Stimulated activated CD8-positive, alpha-beta memory T cell treated with anti-CD3 and anti-CD28 coated beads, Interleukin-2, amount 100 ng/mL, for 1 hour (primary cell): ENCODE measurements around the gene GLI3.

ENCODE experiments used
- DNase-seq, 2 donors: peaks; one replicate each; pipeline ENCODE4 v3.0.0-alpha.2; 2020; ENCODE audit warnings: low read depth in 2 of 2

Gene GLI3

DNA sequence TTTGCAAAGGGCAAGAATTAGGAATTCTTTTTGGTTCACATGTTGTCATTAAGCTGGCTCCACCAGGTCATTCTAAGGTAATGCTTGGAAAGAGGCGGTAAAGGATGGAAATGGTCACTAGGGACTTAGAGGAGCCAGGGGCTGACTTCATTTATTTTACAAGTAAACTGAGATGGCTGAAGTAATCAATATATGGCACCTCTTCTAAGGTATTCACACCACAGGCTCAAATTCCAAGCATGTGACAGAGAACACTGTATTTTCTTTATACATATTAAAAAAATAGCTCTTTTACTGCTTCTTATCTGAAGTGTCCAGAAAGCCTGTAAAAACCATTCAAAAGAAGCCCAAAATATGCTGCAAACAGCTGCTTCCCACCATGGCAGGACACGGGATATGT, 239.0 kb downstream of the GLI3 start:
- DNase-seq, result no peak

DNA sequence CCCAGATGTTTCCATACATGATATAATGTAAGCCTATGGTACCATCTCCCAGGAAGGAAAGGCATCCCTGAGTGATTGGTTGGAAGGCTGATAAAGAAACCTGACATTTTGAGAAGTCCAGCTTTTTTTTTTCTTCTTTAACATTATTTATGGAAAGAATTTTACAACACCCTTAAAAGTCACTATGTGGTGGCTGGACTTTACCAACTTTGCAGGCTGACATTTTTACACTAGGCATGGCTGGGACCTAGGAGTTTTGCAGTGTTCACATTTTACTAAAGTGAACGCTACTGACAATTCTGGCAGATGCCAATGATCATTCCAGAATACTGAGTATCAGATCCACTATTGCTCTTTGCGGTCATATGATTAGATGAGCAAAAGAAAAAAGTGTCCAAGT, 239.9 kb downstream of the GLI3 start:
- DNase-seq, result no peak

DNA sequence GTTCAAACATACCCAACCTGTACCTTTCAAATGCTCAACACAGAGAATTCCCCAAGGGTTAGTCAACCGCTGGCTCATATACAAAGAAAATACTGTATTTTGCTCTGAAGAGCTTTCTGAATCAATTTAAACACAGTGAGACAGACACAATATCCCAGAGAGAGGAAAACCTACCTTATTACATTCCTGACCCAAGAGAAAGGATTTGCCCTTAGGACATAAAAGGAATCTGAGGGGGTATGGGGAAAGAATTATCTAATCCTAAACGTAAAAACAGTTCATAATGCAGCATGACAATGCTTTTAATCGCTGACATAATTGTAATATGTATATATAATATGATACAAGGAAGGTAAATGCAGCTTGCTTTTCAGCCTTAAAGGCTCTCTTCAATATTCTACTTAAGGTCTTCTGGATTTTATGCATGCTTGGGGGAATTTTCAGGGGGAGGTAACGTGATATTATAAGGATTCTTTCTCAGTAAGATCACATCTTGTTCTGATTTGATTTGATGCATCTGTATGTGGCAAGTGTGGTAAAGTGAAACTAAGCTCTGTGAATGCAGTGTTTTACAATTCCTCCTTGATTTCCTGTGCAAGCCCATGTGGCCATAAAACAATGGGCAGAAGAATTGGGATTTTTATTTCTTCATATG, 240.5 kb downstream of the GLI3 start:
- DNase-seq, result no peak

DNA sequence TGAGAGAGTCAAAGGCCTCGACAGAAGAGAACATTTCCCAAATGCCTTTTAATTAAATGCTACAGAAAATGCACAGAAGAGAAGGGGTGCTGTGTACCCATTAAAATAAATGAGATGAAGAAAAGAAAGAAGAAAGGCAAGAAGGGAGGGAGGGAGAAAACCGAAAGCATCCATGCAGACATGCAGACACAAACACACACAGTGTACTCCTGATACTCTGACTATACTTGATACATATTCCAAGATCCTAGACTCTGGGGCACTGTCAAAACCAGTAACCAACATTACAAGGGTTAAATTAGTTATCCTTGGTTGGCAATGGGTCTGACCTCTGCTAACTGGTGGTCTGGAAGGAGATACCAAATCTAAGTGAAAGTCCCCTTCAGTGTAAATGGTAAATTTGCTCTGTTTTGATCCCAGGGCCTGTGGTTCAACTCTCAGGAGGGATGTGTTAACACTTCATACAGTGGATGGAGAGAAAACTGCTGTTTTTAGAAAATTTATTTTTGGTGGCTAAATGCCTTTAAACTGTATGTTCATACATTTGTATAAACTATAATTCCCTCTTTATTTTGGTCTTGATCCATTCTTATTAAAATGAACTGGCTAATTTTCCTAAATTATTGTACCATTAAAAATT, 241.3 kb downstream of the GLI3 start:
- DNase-seq, result no peak

DNA sequence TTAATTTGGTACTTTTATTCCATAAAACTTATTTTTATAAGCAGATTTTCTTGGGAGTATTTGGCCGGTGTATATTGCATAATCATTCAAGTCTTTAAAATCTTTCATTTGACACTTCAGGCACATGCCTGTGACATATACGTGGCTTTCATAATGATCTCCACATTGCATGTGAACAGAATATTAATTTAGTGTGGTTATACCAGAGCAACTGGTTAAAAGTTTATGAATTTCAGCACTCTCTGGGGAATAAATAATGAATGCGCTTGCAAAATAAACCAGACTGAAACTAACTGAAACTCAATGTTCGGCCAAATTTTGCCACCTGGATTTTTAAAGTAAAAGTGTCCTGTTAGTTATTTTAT, 242.3 kb downstream of the GLI3 start:
- no peak for DNase-seq

DNA sequence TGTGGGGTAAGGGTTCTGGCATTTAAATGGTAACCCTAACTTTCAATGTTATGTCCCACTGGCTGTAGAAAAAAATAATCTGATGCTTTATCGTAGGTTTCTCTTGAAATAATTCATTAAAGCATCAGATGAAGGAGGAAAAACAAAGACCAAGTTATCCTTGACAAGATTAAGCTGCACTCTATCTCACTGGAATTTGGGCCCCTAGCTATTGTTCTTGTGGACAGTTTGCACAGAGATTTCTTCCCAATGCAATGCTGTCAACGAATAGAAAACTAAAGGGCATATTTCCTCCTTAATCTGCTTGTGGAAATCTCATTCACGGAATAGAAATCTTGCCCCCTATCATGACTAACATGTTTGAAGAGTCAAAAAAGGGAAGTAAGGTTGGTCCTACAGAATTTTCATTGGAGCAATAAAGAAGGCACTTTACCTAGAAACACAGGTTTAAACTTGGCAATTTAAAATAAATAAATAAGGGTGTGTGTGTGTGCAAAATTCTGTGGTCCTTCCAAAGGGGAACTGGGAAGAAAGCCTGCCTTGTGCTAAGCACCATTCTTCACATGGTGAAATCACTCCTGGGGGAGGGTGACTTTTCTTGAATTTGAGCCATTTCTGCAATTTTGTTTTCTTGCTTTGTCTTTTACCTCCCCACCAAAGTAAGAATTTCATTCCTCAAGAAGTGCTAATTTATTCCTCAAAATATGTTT, 242.8 kb downstream of the GLI3 start:
- DNase-seq, result no peak

DNA sequence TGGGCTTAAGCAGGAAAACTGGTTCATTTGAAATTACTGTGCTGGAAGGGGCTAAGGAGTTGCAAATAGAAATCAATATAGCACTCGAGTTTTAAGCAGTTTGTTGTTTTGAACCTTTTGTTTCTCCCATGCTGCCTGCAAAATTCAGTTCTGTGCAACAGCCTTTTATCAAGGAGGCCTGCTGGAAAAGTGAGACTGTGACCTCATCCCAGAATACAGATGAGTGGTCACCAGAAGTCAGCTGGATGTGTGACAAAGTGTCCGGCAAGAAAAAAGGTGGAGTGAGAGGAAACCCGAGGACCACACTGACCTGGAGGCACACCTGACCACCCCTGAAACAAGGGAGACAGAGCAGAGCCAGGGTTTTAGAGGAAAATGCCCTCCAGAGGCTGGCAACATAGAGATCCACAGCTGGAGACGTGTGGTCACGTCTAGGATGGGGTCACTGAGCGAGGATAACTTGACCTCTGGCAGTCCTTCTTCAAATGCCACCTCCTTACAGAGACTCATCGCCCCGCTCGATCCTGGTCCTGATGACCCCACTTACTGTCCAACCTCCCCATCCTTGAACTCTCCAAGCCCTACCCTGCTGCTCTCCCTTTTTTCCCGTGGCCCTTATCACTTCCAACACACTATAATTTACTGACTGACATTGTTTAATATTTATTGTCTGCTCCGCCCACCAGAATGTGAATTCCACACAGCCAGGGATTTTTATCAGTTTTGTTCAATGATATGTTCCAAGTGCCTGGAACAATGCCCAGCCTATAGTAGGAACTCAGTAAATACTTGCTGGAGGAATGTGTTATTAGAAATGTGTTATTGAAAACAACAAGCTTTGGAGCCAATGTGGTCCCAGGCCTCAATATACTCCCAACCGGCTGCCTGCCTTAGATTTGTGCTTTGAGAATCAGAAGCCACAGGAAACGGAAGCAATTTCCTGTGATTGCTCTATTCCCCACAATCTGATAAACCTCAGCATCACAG, 243.8 kb downstream of the GLI3 start:
- no peak for DNase-seq

DNA sequence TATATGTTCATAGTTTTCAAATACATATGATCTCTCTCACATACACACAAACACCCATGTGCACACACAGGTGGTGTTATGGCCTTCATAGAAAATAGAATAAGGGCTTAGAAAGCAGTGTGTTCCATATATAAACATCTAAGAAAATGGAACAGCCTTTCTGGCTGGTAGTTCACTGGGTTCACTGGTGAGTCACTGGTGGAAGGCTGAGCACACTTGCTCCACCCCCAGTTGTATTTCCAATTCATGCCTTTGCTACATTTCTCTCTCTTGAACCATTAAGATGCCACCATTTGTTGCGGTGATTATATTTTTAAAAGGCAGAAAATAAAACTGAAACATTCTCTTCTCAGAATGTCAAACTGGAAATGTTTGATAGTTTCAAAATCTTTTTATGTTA, 252.1 kb downstream of the GLI3 start:
- DNase-seq, result no peak

DNA sequence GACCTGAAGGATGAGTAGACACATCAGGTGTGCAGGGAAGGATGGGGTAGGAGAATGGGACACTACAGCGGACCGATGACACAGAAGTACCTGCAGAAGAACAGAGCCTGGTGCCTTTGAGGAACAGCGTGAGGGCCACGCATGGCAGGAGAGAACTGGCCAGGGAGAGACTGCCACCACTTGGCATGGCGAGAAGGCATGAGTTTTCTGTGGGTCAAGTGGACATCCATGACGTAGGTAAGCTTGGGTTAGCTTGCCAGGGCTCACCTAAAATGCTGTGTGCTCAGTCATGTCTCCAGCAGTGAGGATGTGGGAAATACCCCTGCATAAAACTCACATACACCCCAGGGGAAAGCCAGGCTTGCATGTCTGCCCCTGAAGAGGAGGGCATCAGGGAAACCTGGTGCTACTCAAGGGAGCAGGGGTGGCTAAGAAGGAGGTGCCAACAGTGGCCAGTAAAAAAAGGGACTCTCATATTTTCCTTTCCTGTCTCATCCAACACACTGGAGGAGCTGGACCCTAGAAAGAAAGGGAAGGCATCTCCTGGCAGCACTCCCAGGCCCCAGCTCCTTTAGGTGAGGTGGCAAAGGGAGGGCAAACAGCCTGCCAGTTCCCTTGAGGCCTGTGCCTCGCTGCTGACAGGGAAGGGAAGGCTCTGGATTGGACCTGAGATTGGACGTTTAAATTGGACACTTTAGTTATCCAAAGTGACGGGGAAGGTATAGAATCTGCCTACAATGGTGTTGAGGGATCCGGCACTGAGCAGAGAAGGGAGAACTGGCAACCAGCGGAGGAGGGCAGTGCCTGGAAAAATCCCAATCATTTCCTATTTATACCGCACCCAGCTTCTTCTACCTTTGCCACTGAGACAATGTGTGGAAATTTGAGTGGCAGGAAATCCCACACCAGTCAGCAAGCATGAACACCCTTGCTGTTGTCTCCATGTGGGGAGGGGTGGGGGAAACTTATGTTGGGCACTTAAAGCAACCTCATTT, 255.7 kb downstream of the GLI3 start:
- no peak for DNase-seq

DNA sequence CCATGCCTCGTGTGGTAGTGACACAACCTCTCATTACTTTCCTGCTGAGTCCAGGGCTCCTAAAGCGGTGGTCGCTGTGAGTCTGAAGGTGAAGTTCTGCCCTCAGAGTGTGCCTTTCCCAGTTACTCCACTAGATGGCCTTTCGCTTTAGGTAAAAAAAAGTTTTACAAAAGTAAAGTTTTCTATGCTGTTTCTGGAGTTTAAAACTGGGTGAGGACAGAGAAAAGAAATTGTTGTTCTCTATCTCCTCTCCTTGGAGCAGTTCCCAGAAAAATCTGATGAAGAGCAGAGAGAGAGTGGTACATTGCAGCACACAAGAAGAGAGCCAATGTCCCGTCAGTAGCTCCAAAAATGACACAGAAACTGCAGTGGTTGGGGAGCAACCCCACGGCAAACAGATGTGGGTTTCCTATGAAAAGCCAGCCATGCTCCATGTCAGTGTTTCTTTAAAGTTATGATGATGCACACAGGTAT, 257.1 kb downstream of the GLI3 start:
- DNase-seq, result no peak

DNA sequence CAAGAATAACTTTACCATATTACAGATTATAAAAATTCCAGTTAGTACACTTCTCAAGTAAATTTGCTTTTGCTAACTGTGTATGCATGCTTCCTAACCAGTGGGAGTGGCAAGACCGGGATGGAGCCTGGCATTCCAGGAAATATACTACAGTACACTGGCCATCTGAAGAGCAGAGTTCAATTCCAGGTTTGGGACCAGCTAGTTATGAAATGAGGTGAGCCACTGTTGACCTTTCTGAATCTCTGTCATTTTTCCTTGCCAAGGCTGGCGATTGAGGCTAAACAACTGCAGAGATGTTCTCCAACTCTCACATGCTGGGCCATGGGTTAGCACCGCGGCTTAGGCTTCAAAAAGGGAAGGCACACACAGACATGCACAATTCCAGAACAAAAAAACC, 258.2 kb downstream of the GLI3 start:
- DNase-seq, result no peak

DNA sequence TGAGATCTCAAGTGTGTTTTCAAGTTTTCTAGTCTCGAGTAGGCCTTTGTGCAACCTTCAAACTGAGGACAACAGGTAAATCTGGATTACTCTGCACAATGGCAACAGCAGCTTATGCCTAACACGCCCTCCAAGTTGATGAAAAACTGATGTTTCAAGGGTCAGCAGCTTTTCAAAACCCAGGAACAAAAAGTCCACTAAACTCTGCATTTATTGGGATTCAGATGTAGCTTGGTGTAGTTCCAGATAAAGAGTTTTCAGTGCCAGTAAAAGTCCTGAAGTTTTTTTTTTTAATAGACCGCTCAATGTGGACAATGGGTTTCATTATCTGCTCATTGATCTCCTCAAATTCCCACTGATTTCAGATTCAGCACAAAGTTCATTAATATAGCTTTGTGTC, 259.3 kb downstream of the GLI3 start:
- no peak for DNase-seq

DNA sequence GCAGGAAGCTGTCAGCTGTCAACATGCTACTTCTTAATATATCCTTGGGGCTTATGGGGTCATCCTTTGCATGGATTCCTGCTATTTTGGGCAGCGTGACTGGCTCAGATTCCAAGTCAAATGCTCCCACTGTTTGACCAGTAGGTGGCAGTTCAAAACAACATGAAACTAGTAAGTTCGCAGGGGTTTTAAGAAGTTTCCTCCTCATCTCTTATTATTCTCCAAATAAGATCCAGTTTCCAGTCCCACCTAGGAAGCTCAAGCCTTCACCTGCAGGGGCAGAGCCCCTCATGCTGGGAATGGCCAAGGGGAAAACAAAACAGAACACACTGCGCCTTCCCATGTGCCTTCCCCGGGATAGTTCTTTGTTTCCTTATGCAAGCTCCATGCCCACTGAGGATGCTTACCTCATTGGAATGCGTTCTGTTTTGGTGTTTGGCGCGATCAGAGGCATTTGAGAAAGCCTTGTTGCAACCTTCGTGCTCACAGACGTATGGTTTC, 259.8 kb downstream of the GLI3 start:
- no peak for DNase-seq

DNA sequence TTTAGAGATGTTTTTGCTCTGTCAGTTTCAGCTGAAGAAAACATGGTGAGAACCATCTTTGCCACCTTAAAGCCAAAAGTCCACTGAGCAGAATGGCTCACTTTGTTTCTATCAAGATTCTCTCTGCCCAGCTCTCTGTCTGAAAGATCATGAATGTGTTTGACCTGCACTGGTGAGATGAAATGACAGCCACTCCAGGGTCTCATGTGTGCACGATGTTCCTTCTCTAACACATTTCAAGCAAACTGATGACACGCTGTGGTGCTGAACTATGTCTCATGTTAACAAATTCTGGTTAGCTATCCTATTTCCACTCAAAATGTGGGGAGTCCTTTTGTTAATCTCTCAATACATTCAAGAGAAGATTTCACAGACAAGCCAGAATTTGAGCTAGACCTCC, 260.6 kb downstream of the GLI3 start:
- DNase-seq, result no peak

DNA sequence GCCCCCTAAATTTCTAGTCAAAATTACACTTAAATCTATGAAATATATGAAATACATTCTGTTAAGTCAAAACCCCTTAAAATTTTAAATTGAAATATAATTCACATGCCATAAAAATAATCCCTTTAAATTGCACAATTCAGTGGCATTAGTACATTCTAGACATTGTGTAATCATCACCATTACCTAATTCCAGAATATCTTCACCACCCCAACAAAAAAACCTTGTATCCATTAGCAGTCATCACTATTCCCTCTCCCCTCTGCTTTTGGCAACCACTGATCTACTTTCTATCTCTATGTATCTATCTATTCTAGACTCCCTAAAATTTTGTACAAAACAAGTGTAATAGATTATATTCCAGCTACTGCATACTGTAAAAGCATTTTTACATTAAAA, 261.2 kb downstream of the GLI3 start:
- DNase-seq, result no peak

DNA sequence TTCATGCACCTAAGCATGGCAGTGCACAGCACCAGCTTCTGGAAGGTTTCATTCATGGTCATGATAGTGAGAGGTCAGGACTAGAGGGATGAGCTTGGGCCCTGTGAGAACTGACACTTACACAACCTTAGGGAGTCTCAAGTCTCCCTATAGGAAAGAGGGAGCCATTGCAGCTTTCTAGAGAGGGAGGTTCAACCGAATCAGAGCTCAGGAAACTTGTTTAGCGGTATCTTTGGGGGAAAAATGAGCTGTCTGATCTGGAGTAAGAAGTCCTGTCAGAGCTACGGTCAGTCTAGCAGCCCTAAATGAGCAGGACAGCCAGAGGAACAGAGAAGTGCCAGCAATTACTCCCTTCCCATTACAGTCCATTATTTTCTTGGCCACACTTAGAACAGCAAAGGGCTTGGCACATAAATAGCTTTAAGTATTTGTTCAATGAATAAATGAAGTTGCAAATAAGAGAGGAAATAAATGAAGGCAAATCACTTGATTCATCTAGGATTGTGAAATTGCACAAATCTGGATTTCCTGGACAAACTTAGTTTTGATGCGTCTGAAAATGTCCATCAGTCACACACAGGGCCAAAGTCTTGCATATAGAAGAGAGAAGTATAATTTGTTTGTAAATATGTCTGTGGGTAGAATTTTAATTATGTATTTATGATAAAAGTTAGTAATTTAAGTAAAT, 262.0 kb downstream of the GLI3 start:
- DNase-seq, result no peak

DNA sequence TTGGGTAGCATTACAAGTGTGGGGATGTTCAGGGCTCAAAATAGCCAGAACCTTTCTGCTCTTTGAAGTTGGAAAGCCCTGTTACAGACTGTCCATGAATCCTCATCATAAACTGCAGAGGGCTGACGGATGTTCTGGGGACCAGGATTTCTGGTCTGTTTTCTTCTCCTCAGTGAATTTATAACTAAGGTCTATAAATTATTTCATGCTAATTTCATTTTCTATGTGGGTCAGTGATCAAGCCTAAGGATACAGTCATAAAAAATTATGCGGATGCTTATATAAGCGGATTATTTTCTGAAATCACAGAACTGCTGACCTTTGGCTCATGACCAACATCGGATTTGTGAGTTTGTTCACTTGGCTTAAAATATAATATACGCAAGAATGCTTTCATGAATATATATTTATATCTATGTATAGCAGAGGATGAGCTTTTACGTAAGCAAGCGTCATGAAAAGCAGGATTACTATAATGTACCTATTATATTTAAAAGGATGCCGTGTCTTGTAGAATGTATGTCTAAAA, 263.7 kb downstream of the GLI3 start:
- no peak for DNase-seq

DNA sequence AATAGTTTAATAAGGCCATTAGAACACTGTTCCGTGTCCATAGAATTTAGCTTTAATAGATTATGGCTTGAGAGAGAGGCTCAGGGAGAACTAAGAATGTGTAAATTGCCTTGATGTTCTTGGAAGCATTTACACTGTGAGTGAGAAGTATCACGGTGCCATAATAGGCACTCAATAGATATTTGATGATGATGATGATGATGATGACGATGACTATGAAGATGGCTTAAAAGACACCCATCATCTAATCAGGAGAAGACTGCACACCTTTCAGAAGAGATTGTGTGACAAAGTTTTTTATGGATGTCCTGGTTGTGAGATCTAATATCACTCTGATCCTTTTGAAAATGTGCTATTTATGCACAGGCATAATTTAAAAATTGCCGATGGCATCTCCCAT, 264.2 kb downstream of the GLI3 start:
- DNase-seq, result no peak

DNA sequence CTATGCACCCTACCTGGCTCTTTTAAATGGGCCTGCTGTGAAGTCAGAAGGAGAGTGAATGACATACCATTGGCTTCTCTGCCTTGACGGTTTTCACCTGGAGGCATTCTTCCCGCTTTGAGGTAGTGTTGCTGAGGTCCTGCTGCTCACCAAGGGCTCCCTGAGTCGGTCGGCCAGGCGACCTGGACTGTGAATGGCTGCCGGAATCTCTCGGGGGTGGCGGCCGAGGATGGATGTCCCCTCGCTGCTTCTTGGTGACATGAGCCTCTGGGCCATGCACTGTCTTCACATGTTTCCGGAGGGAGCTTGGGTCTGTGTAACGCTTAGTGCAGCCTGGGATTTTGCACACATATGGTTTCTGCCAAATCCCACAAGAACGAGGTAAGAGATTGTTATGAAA, 264.7 kb downstream of the GLI3 start:
- no peak for DNase-seq
